Activated T-helper 1 cell treated with anti-CD3 and anti-CD28 coated beads, Interleukin-12 subunit alpha, Interleukin-12 subunit beta, Interleukin-2, Interleukin-4 antibody, amounts not matched to agents 30 ng/mL and 10 ng/mL and 1 ng/mL, durations not matched to agents 14 hours and 24 hours and 36 hours (primary cell): ENCODE data around the gene ATP1B4. TPM values are rescaled to one million over a fixed set of nuclear protein-coding genes. Genes with fewer than 3 reads are reported as not detected.
A peak's percentile ranks its signal among the peaks of the same experiment; 100 is the strongest.

Experiments
- DNase-seq: peaks from one replicate; pipeline ENCODE4 v3.0.0; 2021; ENCODE audit warnings: low spot score
- H3K27ac Mint-ChIP-seq: one replicate; pipeline ENCODE4 v1.8.0; 2021; ENCODE audit warnings: mild to moderate bottlenecking, mixed read lengths
- H3K27me3 Mint-ChIP-seq: one replicate; pipeline ENCODE4 v1.8.0; 2022; ENCODE audit warnings: mild to moderate bottlenecking, moderate library complexity, mixed read lengths; ENCODE audit not compliant: insufficient read depth
- H3K36me3 Mint-ChIP-seq: one replicate; pipeline ENCODE4 v1.8.0; 2021; ENCODE audit warnings: low read depth, mixed read lengths
- H3K4me1 Mint-ChIP-seq: one replicate; pipeline ENCODE4 v1.8.0; 2021; ENCODE audit warnings: low read depth, mixed read lengths
- H3K4me3 Mint-ChIP-seq: one replicate; pipeline ENCODE4 v1.8.0; 2021; ENCODE audit warnings: mild to moderate bottlenecking, moderate library complexity, mixed read lengths
- H3K9me3 Mint-ChIP-seq: one replicate; pipeline ENCODE4 v1.8.0; 2021; ENCODE audit warnings: mixed read lengths
- intact Hi-C: fragments of 100-400 bp; cut with micrococcal nuclease; formaldehyde crosslinking; loops from one replicate; pipeline ENCODE4 v1.15.1; 2024
- total RNA-seq: library from RNA; stranded (reverse); gene quantifications from 2 replicates; pipeline ENCODE4 v1.2.3, GENCODE V29; 2022

The ATP1B4 gene
- total RNA-seq, 1 donor from 2014 or later = not detected

GRCh38 chrX:120356084-120356483, 5.8 kb upstream of the ATP1B4 start:
- peaks cover 5% of the 10 kb centered on the region for H3K27me3 Mint-ChIP-seq
- H3K4me1 Mint-ChIP-seq = no peaks in the 10 kb centered on the region
- H3K4me3 Mint-ChIP-seq = no peak overlapping the region
- no peaks in the 10 kb centered on the region for H3K9me3 Mint-ChIP-seq
- no peaks in the 10 kb centered on the region for H3K36me3 Mint-ChIP-seq
- no peak for DNase-seq
- intact Hi-C loops = no loop called here
- no peak overlapping the region for H3K27ac Mint-ChIP-seq

- intact Hi-C loops = no loop called here
- Mint-ChIP-seq H3K4me3 (no peak overlapping the region), H3K27ac (no peak overlapping the region), H3K4me1 (no peaks in the 10 kb centered on the region), H3K36me3 (no peaks in the 10 kb centered on the region), H3K27me3 (peaks cover 7% of the 10 kb centered on the region), H3K9me3 (no peaks in the 10 kb centered on the region)
- DNase-seq = no peak
Measured at GRCh38 chrX:120357186-120357585, 4.7 kb upstream of the ATP1B4 start.

- Mint-ChIP-seq H3K9me3 (no peaks in the 10 kb centered on the region), H3K27ac (no peak overlapping the region), H3K36me3 (no peaks in the 10 kb centered on the region), H3K4me1 (no peaks in the 10 kb centered on the region), H3K27me3 (peaks cover 7% of the 10 kb centered on the region), H3K4me3 (no peak overlapping the region)
- no peak for DNase-seq
- intact Hi-C loops = no loop called here
Measured at GRCh38 chrX:120358737-120359456, 3.0 kb upstream of the ATP1B4 start.

- no peaks in the 10 kb centered on the region for H3K9me3 Mint-ChIP-seq
- intact Hi-C loops = loop anchor here (1.0 kb wide), 1 partner anchor 110 kb away; no protein-coding TSS in a partner anchor
- peak; percentile 14 for DNase-seq
- H3K27me3 Mint-ChIP-seq = peaks cover 3% of the 10 kb centered on the region
- no peaks in the 10 kb centered on the region for H3K36me3 Mint-ChIP-seq
- no peaks in the 10 kb centered on the region for H3K4me1 Mint-ChIP-seq
- no peak overlapping the region for H3K4me3 Mint-ChIP-seq
- no peak overlapping the region for H3K27ac Mint-ChIP-seq
Measured at GRCh38 chrX:120365320-120365719, 3.4 kb downstream of the ATP1B4 start.

GRCh38 chrX:120365968-120366367, 4.1 kb downstream of the ATP1B4 start:
- DNase-seq = no peak
- H3K4me1 Mint-ChIP-seq = no peaks in the 10 kb centered on the region
- peaks cover 3% of the 10 kb centered on the region for H3K27me3 Mint-ChIP-seq
- H3K4me3 Mint-ChIP-seq = no peak overlapping the region
- H3K27ac Mint-ChIP-seq = no peak overlapping the region
- no peaks in the 10 kb centered on the region for H3K9me3 Mint-ChIP-seq
- no peaks in the 10 kb centered on the region for H3K36me3 Mint-ChIP-seq
- intact Hi-C loops = loop anchor here (1.0 kb wide), 1 partner anchor 109 kb away; no protein-coding TSS in a partner anchor

GRCh38 chrX:120366794-120367193, 4.9 kb downstream of the ATP1B4 start:
- no peak for DNase-seq
- H3K4me1 Mint-ChIP-seq = no peaks in the 10 kb centered on the region
- H3K36me3 Mint-ChIP-seq = no peaks in the 10 kb centered on the region
- intact Hi-C loops = no loop called here
- peaks cover 3% of the 10 kb centered on the region for H3K27me3 Mint-ChIP-seq
- no peak overlapping the region for H3K4me3 Mint-ChIP-seq
- H3K9me3 Mint-ChIP-seq = no peaks in the 10 kb centered on the region
- no peak overlapping the region for H3K27ac Mint-ChIP-seq

- no peaks in the 10 kb centered on the region for H3K36me3 Mint-ChIP-seq
- H3K27me3 Mint-ChIP-seq = peaks cover 3% of the 10 kb centered on the region
- no peaks in the 10 kb centered on the region for H3K4me1 Mint-ChIP-seq
- H3K9me3 Mint-ChIP-seq = no peaks in the 10 kb centered on the region
- no peak for DNase-seq
- intact Hi-C loops = no loop called here
- no peak overlapping the region for H3K4me3 Mint-ChIP-seq
- H3K27ac Mint-ChIP-seq = no peak overlapping the region
Measured at GRCh38 chrX:120367402-120368109, 5.7 kb downstream of the ATP1B4 start.

GRCh38 chrX:120372667-120373370, 10.9 kb downstream of the ATP1B4 start:
- Mint-ChIP-seq H3K36me3 (no peaks in the 10 kb centered on the region), H3K4me3 (no peak overlapping the region), H3K27me3 (peaks cover 1% of the 10 kb centered on the region), H3K4me1 (no peaks in the 10 kb centered on the region), H3K27ac (no peak overlapping the region), H3K9me3 (no peaks in the 10 kb centered on the region)
- intact Hi-C loops = no loop called here
- DNase-seq = no peak

GRCh38 chrX:120377179-120377578, 15.3 kb downstream of the ATP1B4 start:
- H3K27ac Mint-ChIP-seq = no peak overlapping the region
- no peaks in the 10 kb centered on the region for H3K27me3 Mint-ChIP-seq
- H3K4me1 Mint-ChIP-seq = no peaks in the 10 kb centered on the region
- H3K36me3 Mint-ChIP-seq = no peaks in the 10 kb centered on the region
- H3K4me3 Mint-ChIP-seq = no peak overlapping the region
- H3K9me3 Mint-ChIP-seq = no peaks in the 10 kb centered on the region
- DNase-seq = no peak
- intact Hi-C loops = no loop called here

GRCh38 chrX:120377715-120378114, 15.8 kb downstream of the ATP1B4 start:
- H3K4me1 Mint-ChIP-seq = no peaks in the 10 kb centered on the region
- no peak for DNase-seq
- H3K4me3 Mint-ChIP-seq = no peak overlapping the region
- intact Hi-C loops = no loop called here
- no peaks in the 10 kb centered on the region for H3K27me3 Mint-ChIP-seq
- H3K36me3 Mint-ChIP-seq = no peaks in the 10 kb centered on the region
- no peaks in the 10 kb centered on the region for H3K9me3 Mint-ChIP-seq
- H3K27ac Mint-ChIP-seq = no peak overlapping the region

GRCh38 chrX:120378570-120378969, 16.7 kb downstream of the ATP1B4 start:
- no peak overlapping the region for H3K27ac Mint-ChIP-seq
- DNase-seq = no peak
- intact Hi-C loops = no loop called here
- H3K27me3 Mint-ChIP-seq = peaks cover 4% of the 10 kb centered on the region
- no peaks in the 10 kb centered on the region for H3K36me3 Mint-ChIP-seq
- H3K4me1 Mint-ChIP-seq = no peaks in the 10 kb centered on the region
- no peaks in the 10 kb centered on the region for H3K9me3 Mint-ChIP-seq
- no peak overlapping the region for H3K4me3 Mint-ChIP-seq

GRCh38 chrX:120379937-120380681, 18.2 kb downstream of the ATP1B4 start:
- no peak for DNase-seq
- Mint-ChIP-seq H3K4me3 (no peak overlapping the region), H3K36me3 (no peaks in the 10 kb centered on the region), H3K9me3 (no peaks in the 10 kb centered on the region), H3K27ac (no peak overlapping the region), H3K4me1 (no peaks in the 10 kb centered on the region), H3K27me3 (peaks cover 6% of the 10 kb centered on the region)
- intact Hi-C loops = loop anchor here (1.0 kb wide), 1 partner anchor 95 kb away; no protein-coding TSS in a partner anchor
